ENCODE data around the gene MED25. TPM values are rescaled to one million over a fixed set of nuclear protein-coding genes. Genes with fewer than 3 reads are reported as not detected.

MED25 gene
- polyA plus RNA-seq, 3 donors, result 13.9 to 52.9 (median 18.5) TPM

GRCh38 chr19:49879243-49879963 is 61.3 kb downstream of the MED25 start:
- H3K9me3 ChIP-seq (replicated peaks in 1 of 2; ENCODE audit: control insufficient read depth in 1 of 2, insufficient read depth in 1 of 2, low read length in 2 of 2), result no peaks in the 10 kb centered on the region
- H3K4me1 ChIP-seq (ENCODE audit: control insufficient read depth in 1 of 2, insufficient read depth in 2 of 2, low read length in 2 of 2), result peaks cover 25 to 28% of the 10 kb centered on the region in 2 donors
- no peak overlapping the region for H3K9ac ChIP-seq (ENCODE audit: insufficient read depth, low read length, poor library complexity, severe bottlenecking)
- peak; percentile 51 to 65 (median 64) for DNase-seq
- Mint-ChIP-seq H3K4me1 (peaks cover 25% of the 10 kb centered on the region), H3K27ac (peak overlapping the region in 4 of 7 donors; percentile 3 to 75 (median 24)), H3K36me3 (peaks cover 55 to 58% of the 10 kb centered on the region in 2 donors), H3K27me3 (ENCODE audit: low read depth in 3 of 3) (peaks cover 0 to 5% (median 0%) of the 10 kb centered on the region in 3 donors), H3K9me3 (peaks cover 0 to 3% (median 0%) of the 10 kb centered on the region in 7 donors), H3K4me3 (no peak overlapping the region)
- H2AFZ ChIP-seq (ENCODE audit: insufficient read depth, low read depth, low read length, poor library complexity, severe bottlenecking), result no peak overlapping the region
- H3K4me2 ChIP-seq (replicated peaks; ENCODE audit: extremely low read depth, low read length, poor library complexity, severe bottlenecking), result no peak overlapping the region
- H3K27me3 ChIP-seq (ENCODE audit: control insufficient read depth in 2 of 2, insufficient read depth in 2 of 2, low read length in 2 of 2), result no peaks in the 10 kb centered on the region
- peaks cover 47% of the 10 kb centered on the region for H4K20me1 ChIP-seq (ENCODE audit: insufficient read depth, low read length)
- peaks cover 29% of the 10 kb centered on the region for H3K79me2 ChIP-seq (ENCODE audit: insufficient read depth, low read length)
- 100% methylated on average over 3 of the region's 12 CpGs for WGBS (ENCODE audit: insufficient coverage)
- peaks cover 45 to 51% of the 10 kb centered on the region in 2 donors for H3K36me3 ChIP-seq (replicated peaks in 1 of 2; ENCODE audit: control insufficient read depth in 1 of 2, insufficient read depth in 2 of 2, low read length in 2 of 2)
- no peak overlapping the region for H3K4me3 ChIP-seq (replicated peaks in 1 of 3; ENCODE audit: low read depth in 2 of 3, low read length in 3 of 3)
- peak overlapping the region in 1 of 2 donors; percentile 38 for H3K27ac ChIP-seq (ENCODE audit: low read depth in 1 of 2, low read length in 2 of 2)
- TF ChIP-seq CTCF (IDR thresholded peaks at IDR 0.05), result no peak
- intact Hi-C loops (cut with micrococcal nuclease), result loop anchor here in 1 of 2 donors (5.0 kb wide), 1 partner anchor 202 kb away; the partner anchor contains the start of gene PRMT1

DNA sequence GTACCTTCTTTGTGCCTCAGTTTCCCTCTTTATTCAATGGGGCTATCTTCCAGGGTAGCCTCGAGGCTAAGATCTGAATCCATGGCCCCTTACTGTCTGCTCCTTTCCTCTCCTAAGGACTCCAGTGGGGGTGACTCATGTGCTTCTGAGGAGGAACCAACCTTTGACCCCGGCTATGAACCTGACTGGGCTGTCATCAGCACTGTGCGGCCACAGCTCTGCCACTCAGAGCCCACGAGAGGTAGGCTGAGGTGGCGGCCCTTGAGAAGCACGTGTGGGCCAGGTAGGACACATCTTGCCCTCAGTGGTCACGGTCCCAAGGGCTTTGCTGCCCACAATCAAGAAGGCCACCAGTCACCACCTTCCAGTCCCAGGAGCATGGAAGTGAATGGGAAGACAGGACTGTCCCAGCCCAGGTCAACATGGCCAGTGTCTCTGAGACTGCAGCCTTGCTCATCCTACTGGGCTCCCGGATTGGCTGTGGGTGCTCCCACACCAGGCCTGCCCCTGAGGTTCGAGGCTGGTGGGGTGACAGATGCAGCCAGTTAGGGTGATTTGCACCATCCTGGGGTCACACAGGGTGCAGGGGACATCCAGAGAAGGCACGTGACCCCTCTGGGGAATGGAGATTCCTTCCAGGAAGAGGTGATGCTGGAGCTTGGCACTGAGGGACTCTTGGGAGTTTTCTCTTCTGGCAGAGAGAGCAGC is 62.2 kb downstream of the MED25 start:
- Mint-ChIP-seq H3K4me1 (peaks cover 22% of the 10 kb centered on the region), H3K27ac (peak overlapping the region in 3 of 7 donors; percentile 19 to 50 (median 46)), H3K9me3 (peaks cover 0 to 3% (median 0%) of the 10 kb centered on the region in 7 donors), H3K36me3 (peaks cover 59 to 62% of the 10 kb centered on the region in 2 donors), H3K27me3 (ENCODE audit: low read depth in 3 of 3) (peaks cover 0 to 5% (median 2%) of the 10 kb centered on the region in 3 donors), H3K4me3 (no peak overlapping the region)
- Histone ChIP-seq H4K20me1 (ENCODE audit: insufficient read depth, low read length) (peaks cover 48% of the 10 kb centered on the region), H3K27ac (ENCODE audit: low read depth in 1 of 2, low read length in 2 of 2) (no peak overlapping the region), H3K27me3 (ENCODE audit: control insufficient read depth in 2 of 2, insufficient read depth in 2 of 2, low read length in 2 of 2) (no peaks in the 10 kb centered on the region), H3K4me2 (replicated peaks; ENCODE audit: extremely low read depth, low read length, poor library complexity, severe bottlenecking) (no peak overlapping the region), H3K9ac (ENCODE audit: insufficient read depth, low read length, poor library complexity, severe bottlenecking) (no peak overlapping the region), H3K79me2 (ENCODE audit: insufficient read depth, low read length) (peaks cover 20% of the 10 kb centered on the region), H3K9me3 (replicated peaks in 1 of 2; ENCODE audit: control insufficient read depth in 1 of 2, insufficient read depth in 1 of 2, low read length in 2 of 2) (no peaks in the 10 kb centered on the region), H3K4me3 (replicated peaks in 1 of 3; ENCODE audit: low read depth in 2 of 3, low read length in 3 of 3) (no peak overlapping the region), H3K4me1 (ENCODE audit: control insufficient read depth in 1 of 2, insufficient read depth in 2 of 2, low read length in 2 of 2) (peaks cover 22 to 25% of the 10 kb centered on the region in 2 donors), H2AFZ (ENCODE audit: insufficient read depth, low read depth, low read length, poor library complexity, severe bottlenecking) (no peak overlapping the region), H3K36me3 (replicated peaks in 1 of 2; ENCODE audit: control insufficient read depth in 1 of 2, insufficient read depth in 2 of 2, low read length in 2 of 2) (peaks cover 51 to 58% of the 10 kb centered on the region in 2 donors)
- DNase-seq, result peak in 1 of 3 donors; percentile 38
- intact Hi-C loops (cut with micrococcal nuclease), result no loop called here
- no peak for TF ChIP-seq CTCF (IDR thresholded peaks at IDR 0.05)
- WGBS (ENCODE audit: insufficient coverage), result over 99% methylated on average over 8 of the region's 10 CpGs
